AG20443 (cell line): ENCODE data around the gene CD68.
"Not testable (repeated sequence)": the region's sequence is repeated elsewhere in the genome, so short reads cannot be mapped to it uniquely, and the experiment has no call there.

Experiments
- DNase-seq: peaks from one replicate; pipeline ENCODE4 v3.0.0; 2012; ENCODE audit warnings: low spot score, mixed read lengths

Gene CD68

DNA sequence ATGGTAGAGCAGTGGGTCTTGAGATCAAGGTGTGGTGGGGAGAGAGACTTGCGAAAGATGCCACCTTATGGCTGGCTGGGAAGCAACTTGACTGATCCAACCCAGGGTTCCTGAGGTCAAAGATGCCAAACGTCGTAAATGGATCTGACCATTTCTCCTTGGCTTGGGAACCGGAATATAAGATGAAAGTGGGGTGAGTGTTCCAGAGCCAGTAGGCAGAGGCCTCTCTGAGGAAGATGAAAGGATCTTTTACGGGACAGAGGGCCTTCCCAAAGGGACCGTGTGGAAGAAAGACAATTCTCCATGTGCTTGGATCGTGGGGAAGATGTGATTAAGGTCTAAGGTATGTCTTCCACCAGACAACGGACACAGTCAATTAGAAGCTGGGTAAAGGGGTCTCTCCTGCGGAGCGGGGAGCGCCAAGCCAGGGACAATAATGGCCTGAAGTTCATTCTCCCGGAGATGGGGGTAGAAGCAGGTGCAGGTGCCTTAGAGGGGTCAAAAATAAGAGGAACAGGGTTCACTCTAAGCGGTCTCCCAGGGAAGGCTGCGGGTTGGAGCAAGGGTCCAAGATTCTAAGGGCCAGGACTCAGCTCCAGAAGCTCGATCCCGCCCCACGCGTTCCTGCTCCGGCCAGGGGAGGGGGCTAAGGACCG, 34.5 kb downstream of the CD68 start:
- peak; percentile 35 for DNase-seq

- DNase-seq: peak; percentile 100
These were observed 35.2 kb downstream of the CD68 start, which contains the start of gene FXR2 for GRCh38 chr17:7614425-7615264. FXR2 (minus strand) TSS chr17:7614897; CDS start chr17:7614532, 365 bp downstream.

- DNase-seq: no peak
These were observed 35.9 kb downstream of the CD68 start for GRCh38 chr17:7615265-7615747.

GRCh38 chr17:7618608-7619007, 39.2 kb downstream of the CD68 start:
- DNase-seq: no peak

- no peak for DNase-seq
These were observed 41.4 kb downstream of the CD68 start for GRCh38 chr17:7620835-7621234.

DNA sequence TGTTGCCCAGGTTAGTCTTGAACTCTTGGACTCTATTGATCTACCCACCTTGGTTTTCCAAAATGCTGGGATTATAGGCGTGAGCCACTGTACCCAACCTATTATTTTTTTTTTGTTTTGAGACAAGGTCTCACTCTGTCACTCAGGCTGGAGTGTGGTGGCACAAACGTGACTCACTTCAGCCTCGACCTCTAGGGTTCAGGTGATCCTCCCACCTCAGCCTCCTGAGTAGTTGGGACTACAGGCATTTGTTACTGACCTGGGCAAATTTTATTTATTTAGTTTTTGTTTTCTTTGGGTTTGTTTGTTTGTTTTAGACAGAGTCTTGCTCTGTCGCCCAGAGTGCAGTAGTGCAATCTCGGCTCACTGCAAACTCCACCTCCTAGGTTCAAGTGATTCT, 44.2 kb downstream of the CD68 start:
- no peak for DNase-seq

DNA sequence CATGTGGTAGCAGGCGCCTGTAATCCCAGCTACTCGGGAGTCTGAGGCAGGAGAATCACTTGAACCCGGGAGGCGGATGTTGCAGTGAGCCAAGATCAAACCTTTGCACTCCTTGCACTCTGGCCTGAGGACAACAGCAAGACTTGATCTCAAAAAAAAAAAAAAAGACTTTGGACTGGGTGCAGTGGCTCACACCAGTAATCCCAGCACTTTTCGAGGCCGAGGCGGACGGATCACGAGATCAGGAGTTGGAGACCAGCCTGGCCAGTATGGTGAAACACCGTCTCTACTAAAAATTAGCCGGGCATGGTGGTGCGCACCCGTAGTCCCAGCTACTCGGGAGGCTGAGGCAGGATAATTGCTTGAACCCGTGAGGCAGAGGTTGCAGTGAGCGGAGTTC, 46.3 kb downstream of the CD68 start:
- DNase-seq: not testable (repeated sequence)

DNA sequence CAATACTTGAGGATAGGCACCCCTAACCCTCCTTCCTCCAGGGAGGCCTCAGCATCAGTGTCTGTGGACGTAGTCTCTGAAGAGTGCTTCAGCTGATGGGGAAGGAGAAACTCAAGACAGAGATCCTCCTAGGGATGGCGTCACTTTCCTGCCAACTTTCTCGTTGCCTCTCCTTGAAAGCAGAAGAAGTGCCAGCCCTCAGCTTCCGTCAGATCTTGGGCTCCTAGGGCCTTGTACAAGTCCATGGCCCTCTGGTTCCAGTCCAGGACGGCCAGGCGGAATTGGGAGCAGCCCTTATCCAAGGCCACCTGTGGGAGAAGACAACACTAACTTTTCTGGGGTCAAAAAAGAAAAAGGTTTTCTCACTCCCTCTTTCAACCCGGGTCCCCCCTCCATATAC, 46.9 kb downstream of the CD68 start:
- DNase-seq: no peak

DNA sequence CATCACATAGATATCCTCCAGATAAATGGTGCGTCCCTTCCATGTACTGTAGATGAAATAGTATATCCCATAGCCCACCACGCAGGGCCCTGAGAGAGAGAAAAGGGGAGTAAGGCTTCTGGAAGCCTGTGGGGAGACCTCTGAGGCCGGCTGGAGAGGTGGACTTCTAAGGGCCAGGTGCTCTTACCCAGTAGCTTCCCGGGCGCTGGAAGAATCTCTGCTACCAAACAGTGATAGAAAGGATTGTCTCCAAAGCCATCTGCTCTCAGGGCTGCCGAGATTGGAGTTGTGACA, 47.5 kb downstream of the CD68 start:
- peak; percentile 34 for DNase-seq

GRCh38 chr17:7627250-7628121, 48.0 kb downstream of the CD68 start, which contains the start of gene SAT2:
SAT2 (minus strand) TSS chr17:7627821; CDS start chr17:7627635, 186 bp downstream.
- peak; percentile 99 for DNase-seq

DNA sequence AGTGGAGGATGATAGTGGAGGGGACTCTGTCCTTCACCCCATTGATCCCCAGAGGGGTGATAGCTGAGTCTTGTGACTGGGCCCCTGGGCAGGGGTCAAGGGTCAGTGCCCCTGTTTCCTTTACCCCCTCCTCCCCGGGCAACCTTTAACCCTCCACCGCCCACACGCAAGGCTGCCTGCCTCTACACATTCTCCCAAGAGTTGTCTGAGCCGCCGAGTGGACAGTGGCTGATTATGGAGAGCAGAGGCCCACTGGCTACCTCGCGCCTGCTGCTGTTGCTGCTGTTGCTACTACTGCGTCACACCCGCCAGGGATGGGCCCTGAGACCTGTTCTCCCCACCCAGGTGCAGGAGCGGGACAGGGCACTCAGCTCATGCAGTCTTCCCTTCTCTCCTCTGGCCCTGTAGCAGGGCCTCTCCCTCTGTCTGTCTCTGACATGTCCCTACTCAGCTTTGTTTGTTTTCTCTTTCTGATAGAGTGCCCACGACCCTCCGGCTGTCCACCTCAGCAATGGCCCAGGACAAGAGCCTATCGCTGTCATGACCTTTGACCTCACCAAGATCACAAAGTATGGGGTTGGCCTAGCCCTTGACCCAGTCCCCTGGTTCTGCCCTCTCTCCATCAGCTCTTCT, 50.6 kb downstream of the CD68 start, which contains the start of gene SHBG:
TSS of gene SHBG (plus strand) at position 197 of the 633 bp plus-strand sequence. CDS start at position 235, 38 bp downstream.
- no peak for DNase-seq
